SHP77 (cell line): ENCODE data around the gene AADACL3.
"Not testable (repeated sequence)": the region's sequence is repeated elsewhere in the genome, so short reads cannot be mapped to it uniquely, and the experiment has no call there.

Source experiments
- DNase-seq, 2 experiments: peaks; one replicate each; lab custom pipeline; 2025; lab: John Stamatoyannopoulos, UW

AADACL3 gene

GRCh38 chr1:12714710-12715475 is 1.0 kb upstream of the AADACL3 start:
- no peak for DNase-seq

- DNase-seq: no peak
Measured at GRCh38 chr1:12717301-12717838, 1.5 kb downstream of the AADACL3 start.

- no peak for DNase-seq
Measured at GRCh38 chr1:12722626-12723025, 6.7 kb downstream of the AADACL3 start.

GRCh38 chr1:12728391-12728790 is 12.5 kb downstream of the AADACL3 start:
- no peak for DNase-seq

GRCh38 chr1:12730156-12730555 is 14.2 kb downstream of the AADACL3 start:
- no peak for DNase-seq

GRCh38 chr1:12731084-12731483 is 15.2 kb downstream of the AADACL3 start:
- DNase-seq: not testable (repeated sequence)

- no peak for DNase-seq
Measured at GRCh38 chr1:12734651-12735050, 18.7 kb downstream of the AADACL3 start.

- DNase-seq: no peak
Measured at GRCh38 chr1:12738934-12739333, 23.0 kb downstream of the AADACL3 start.

GRCh38 chr1:12739613-12740012 is 23.7 kb downstream of the AADACL3 start:
- no peak for DNase-seq

- no peak for DNase-seq
Measured at GRCh38 chr1:12741946-12742345, 26.0 kb downstream of the AADACL3 start.

GRCh38 chr1:12745126-12745991 is 29.4 kb downstream of the AADACL3 start:
- no peak for DNase-seq

GRCh38 chr1:12745992-12746323 is 30.0 kb downstream of the AADACL3 start, which contains the start of gene CFAP107:
Gene CFAP107, plus strand, starts transcription at chr1:12746200. Its CDS starts 231 bp downstream, at chr1:12746431.
- DNase-seq: no peak

- no peak for DNase-seq
Measured at GRCh38 chr1:12748778-12749355, 33.0 kb downstream of the AADACL3 start.

GRCh38 chr1:12754738-12755137 is 38.8 kb downstream of the AADACL3 start:
- DNase-seq: no peak

GRCh38 chr1:12756273-12756672 is 40.4 kb downstream of the AADACL3 start:
- DNase-seq: no peak

- no peak for DNase-seq
Measured at GRCh38 chr1:12756768-12757413, 41.0 kb downstream of the AADACL3 start.

GRCh38 chr1:12757836-12758235 is 41.9 kb downstream of the AADACL3 start:
- no peak for DNase-seq

GRCh38 chr1:12760256-12760795 is 44.4 kb downstream of the AADACL3 start:
- DNase-seq: no peak

- DNase-seq: no peak
Measured at GRCh38 chr1:12761781-12762180, 45.9 kb downstream of the AADACL3 start.

- no peak for DNase-seq
Measured at GRCh38 chr1:12762766-12763165, 46.9 kb downstream of the AADACL3 start.

GRCh38 chr1:12763479-12763878 is 47.6 kb downstream of the AADACL3 start:
- no peak for DNase-seq

- no peak for DNase-seq
Measured at GRCh38 chr1:12764016-12764415, 48.1 kb downstream of the AADACL3 start.
